IPS-NIHi11 (cell line): Measurements from ENCODE around the gene UNC119.

ENCODE experiments used
- DNase-seq: peaks from one replicate; pipeline ENCODE4 v3.0.0; 2012; ENCODE audit warnings: mixed read lengths, low spot score

The UNC119 gene

DNA sequence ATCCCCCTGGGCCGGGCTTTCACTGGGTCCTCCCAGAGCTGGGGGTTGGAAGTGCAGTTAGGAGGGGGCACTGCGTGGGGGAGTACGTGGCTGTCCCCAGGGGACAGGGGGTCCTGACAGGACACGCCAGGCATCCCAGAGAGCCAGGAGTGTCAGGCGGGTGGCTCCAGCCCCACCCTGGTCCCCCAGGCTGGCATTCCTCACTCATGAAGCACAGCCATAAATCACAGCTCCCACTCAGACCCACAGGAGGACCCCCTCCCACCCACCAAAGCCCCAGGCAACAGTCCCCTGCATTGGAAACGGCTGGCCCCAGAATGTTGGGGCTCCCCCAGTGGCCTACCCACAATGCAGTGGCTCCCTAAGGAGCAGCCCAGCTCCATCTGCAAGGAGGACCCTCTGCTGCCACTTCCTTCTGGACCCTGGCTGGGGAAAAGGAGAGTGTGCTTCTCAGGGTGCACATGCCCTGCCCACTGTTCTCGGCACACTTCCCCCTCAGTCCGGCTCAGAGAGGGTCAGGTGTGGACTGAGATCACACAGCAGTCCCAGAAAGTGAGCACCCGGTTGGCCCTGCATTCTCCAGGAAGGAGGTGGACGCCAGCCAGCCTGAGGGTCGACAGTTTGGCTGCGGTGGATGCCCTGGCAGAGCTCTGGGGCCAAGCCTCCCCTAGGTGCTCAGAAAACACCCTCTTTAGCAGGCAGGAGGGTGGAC is 53.6 kb downstream of the UNC119 start:
- no peak for DNase-seq

DNA sequence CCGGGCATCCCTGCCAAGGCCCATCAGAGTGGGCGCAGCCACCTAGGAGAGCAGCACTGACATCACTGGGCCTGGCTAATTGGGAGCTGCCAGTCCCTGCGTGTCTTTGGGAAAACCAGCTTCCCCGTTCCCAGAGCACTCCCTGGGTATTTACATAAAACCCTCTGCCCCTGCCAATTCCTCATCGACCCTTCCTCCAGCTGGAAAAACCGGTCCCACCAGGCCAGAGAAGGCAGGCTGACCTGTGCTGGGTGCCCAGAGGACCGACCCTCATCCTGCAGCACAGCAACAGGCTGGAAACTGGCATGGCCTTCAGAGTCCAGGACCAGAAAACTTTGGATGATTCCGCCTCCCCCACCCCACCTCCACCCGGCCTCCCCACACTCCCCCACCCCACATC is 54.5 kb downstream of the UNC119 start:
- DNase-seq = peak; percentile 76
